ENCODE data around the gene ADARB2. TPM values are rescaled to one million over a fixed set of nuclear protein-coding genes. Genes with fewer than 3 reads are reported as not detected.

The ADARB2 gene
- total RNA-seq, 4 donors from 2014 or later: 0.80 to 4.9 (median 2.3) TPM

DNA sequence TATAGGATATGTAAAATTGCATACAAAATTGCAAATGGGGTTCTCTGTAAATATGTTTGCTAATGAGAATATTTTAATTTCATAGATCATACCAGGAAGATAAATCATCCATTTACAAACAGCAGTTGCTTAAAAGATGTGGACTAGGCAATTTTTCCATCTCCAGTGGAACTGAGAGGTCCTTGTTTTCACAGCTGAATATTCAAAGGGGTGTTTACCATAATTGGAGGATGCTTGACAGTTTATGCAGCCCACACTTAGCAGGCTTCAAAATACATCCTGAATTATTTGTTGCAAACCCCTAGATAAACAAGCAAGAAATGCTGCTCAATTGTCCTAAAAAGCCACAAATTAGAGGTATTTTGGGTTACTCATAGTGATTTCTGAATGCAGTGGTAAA lies 69.9 kb downstream of the ADARB2 start:
- no peak overlapping the region for H3K27ac ChIP-seq
- intact Hi-C loops (cut with DNase I; ENCODE audit: low total_unique reads) (no loop called here), in situ Hi-C loops (cut with MboI; ENCODE audit: low pct_ligation_motif_present in 1 of 4, low pct_unique_long_range_greater_than_20kb in 1 of 4, low sequenced_read_pairs in 3 of 4) (no loop called here)
- H3K4me1 ChIP-seq: no peaks in the 10 kb centered on the region
- TF ChIP-seq CTCF (IDR thresholded peaks at IDR 0.05): no peak
- no peak for TF ChIP-seq POLR2AphosphoS5 (IDR thresholded peaks at IDR 0.05)
- TF ChIP-seq POLR2A (IDR thresholded peaks at IDR 0.05): no peak
- TF ChIP-seq EP300 (IDR thresholded peaks at IDR 0.05; ENCODE audit: low read depth): no peak
- no peak for DNase-seq
- H3K27me3 ChIP-seq: no peaks in the 10 kb centered on the region
- H3K9me3 ChIP-seq: no peaks in the 10 kb centered on the region
- no peak overlapping the region for H3K4me3 ChIP-seq
- H3K36me3 ChIP-seq: no peaks in the 10 kb centered on the region

DNA sequence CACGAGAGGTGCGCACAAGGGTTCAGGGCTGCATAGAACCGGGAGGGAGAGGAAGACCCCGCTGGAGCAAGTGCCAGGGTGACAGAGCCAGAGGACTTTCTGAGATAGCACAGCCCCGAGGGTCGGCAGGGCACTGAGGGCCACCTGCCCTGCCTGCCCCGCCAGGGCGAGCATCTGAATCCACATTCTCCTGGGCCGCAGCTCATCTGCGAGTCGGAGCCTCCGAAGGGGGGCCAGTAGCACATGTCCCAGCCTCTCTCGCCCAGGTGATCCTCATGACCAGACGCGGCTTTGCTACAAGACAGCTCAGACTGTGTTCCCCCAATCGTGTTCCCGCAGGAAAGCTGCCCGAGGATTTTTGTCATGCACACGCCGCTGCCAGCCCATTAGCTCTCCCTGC lies 71.2 kb downstream of the ADARB2 start:
- Histone ChIP-seq H3K4me3 (no peak overlapping the region), H3K36me3 (no peaks in the 10 kb centered on the region), H3K4me1 (no peaks in the 10 kb centered on the region), H3K27me3 (no peaks in the 10 kb centered on the region), H3K27ac (no peak overlapping the region), H3K9me3 (no peaks in the 10 kb centered on the region)
- no peak for TF ChIP-seq EP300 (IDR thresholded peaks at IDR 0.05; ENCODE audit: low read depth)
- no peak for TF ChIP-seq POLR2AphosphoS5 (IDR thresholded peaks at IDR 0.05)
- no peak for TF ChIP-seq CTCF (IDR thresholded peaks at IDR 0.05)
- TF ChIP-seq POLR2A (IDR thresholded peaks at IDR 0.05): no peak
- intact Hi-C loops (cut with DNase I; ENCODE audit: low total_unique reads) (no loop called here), in situ Hi-C loops (cut with MboI; ENCODE audit: low pct_ligation_motif_present in 1 of 4, low pct_unique_long_range_greater_than_20kb in 1 of 4, low sequenced_read_pairs in 3 of 4) (no loop called here)
- DNase-seq: no peak
- 88% methylated on average over 20 of the region's 20 CpGs; no CpG with 5 or more reads in 1 of the 2 donors for WGBS, 2 donors (ENCODE audit: low coverage in 1 of 2)

GRCh38 chr10:1665681-1666080 lies 71.6 kb downstream of the ADARB2 start:
- Histone ChIP-seq H3K4me3 (no peak overlapping the region), H3K36me3 (no peaks in the 10 kb centered on the region), H3K27ac (no peak overlapping the region), H3K27me3 (no peaks in the 10 kb centered on the region), H3K9me3 (no peaks in the 10 kb centered on the region), H3K4me1 (no peaks in the 10 kb centered on the region)
- intact Hi-C loops (cut with DNase I; ENCODE audit: low total_unique reads): no loop called here
- in situ Hi-C loops (cut with MboI; ENCODE audit: low pct_ligation_motif_present in 1 of 4, low pct_unique_long_range_greater_than_20kb in 1 of 4, low sequenced_read_pairs in 3 of 4): no loop called here
- WGBS, 2 donors (ENCODE audit: low coverage in 1 of 2): 83 to 90% methylated on average over 6 to 10 of the region's 10 CpGs
- DNase-seq: no peak
- TF ChIP-seq POLR2A (IDR thresholded peaks at IDR 0.05) (no peak), EP300 (IDR thresholded peaks at IDR 0.05; ENCODE audit: low read depth) (no peak), CTCF (IDR thresholded peaks at IDR 0.05) (no peak), POLR2AphosphoS5 (IDR thresholded peaks at IDR 0.05) (no peak)

DNA sequence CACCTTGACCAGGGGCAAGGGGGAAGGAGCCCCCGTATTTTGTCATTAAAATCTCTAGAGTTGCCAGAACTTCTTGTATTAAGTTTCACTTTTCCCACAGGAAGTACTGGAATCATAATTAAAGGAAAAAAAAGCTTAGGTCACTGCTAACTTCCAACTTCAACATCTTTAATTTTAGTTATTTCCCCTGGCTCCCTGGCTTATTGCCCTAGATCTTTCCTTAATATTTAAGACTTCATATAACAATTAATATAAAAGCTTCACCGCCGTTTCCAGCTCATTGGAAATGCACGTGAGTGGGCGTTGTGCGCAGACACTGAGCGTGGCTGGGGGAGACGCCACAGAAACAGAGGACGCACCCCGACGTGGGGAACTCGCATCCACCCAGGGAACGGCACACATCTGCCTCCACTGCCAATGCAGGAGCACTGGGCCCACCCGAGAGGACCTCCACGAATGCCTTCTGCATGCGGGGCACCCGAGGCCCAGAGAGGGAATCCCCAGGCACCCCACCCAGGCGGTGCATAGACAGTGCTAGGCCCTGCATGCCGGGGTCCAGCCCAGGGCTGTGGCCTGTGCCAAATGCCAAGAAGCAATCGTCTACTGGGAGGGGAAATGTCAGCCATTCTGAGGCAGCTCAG lies 72.2 kb downstream of the ADARB2 start:
- TF ChIP-seq CTCF (IDR thresholded peaks at IDR 0.05): no peak
- no peak for TF ChIP-seq POLR2AphosphoS5 (IDR thresholded peaks at IDR 0.05)
- no peak for TF ChIP-seq POLR2A (IDR thresholded peaks at IDR 0.05)
- TF ChIP-seq EP300 (IDR thresholded peaks at IDR 0.05; ENCODE audit: low read depth): no peak
- in situ Hi-C loops (cut with MboI; ENCODE audit: low pct_ligation_motif_present in 1 of 4, low pct_unique_long_range_greater_than_20kb in 1 of 4, low sequenced_read_pairs in 3 of 4): no loop called here
- DNase-seq: no peak
- intact Hi-C loops (cut with DNase I; ENCODE audit: low total_unique reads): no loop called here
- H3K36me3 ChIP-seq: no peaks in the 10 kb centered on the region
- no peak overlapping the region for H3K27ac ChIP-seq
- H3K4me3 ChIP-seq: no peak overlapping the region
- WGBS, 2 donors (ENCODE audit: low coverage in 1 of 2): 50 to 89% methylated on average over 1 to 20 of the region's 20 CpGs
- H3K27me3 ChIP-seq: no peaks in the 10 kb centered on the region
- no peaks in the 10 kb centered on the region for H3K9me3 ChIP-seq
- H3K4me1 ChIP-seq: no peaks in the 10 kb centered on the region
